ENCODE results near the gene SPINT2. TPM values are rescaled to one million over a fixed set of nuclear protein-coding genes. Genes with fewer than 3 reads are reported as not detected.
A peak's percentile ranks its signal among the peaks of the same experiment; 100 is the strongest.

SPINT2 gene
- total RNA-seq, 2 donors from 2014 or later = 266 to 305 TPM

DNA sequence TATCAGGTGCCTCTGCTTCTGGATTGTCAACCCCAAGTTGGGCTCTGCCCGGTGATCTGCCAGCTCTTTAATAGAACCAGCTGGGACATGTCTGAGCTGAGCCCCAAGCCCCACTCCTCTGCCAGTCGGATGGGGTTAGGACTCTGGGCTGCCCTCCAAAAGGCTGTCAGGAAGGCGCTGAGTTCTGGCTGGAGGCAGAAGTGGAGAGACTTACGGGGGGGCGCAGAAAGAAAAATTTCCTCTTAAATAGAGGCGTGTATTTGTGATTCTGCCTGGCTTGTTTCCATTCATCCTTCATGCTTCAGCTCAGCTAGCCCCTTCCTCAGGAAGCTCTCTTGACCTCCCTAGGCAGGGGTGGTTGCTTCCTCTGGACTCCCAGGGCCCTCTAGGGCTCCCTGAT lies 54.3 kb downstream of the SPINT2 start:
- Histone ChIP-seq H3K27me3 (no peaks in the 10 kb centered on the region), H3K27ac (no peak overlapping the region), H3K9me3 (no peaks in the 10 kb centered on the region), H3K36me3 (replicated peaks in 1 of 2; ENCODE audit: insufficient read depth in 1 of 2, low read depth in 2 of 2) (no peaks in the 10 kb centered on the region), H3K4me3 (no peak overlapping the region), H3K4me1 (peaks cover 40% of the 10 kb centered on the region)
- ATAC-seq (no peak), DNase-seq (peak in 2 of 4 donors; percentile 49 to 52)
- 0 to 19% methylated on average over 2 to 6 of the region's 6 CpGs for WGBS, 2 donors
- no peak for TF ChIP-seq POLR2A (IDR thresholded peaks at IDR 0.05)
- TF ChIP-seq, protein P1, sequence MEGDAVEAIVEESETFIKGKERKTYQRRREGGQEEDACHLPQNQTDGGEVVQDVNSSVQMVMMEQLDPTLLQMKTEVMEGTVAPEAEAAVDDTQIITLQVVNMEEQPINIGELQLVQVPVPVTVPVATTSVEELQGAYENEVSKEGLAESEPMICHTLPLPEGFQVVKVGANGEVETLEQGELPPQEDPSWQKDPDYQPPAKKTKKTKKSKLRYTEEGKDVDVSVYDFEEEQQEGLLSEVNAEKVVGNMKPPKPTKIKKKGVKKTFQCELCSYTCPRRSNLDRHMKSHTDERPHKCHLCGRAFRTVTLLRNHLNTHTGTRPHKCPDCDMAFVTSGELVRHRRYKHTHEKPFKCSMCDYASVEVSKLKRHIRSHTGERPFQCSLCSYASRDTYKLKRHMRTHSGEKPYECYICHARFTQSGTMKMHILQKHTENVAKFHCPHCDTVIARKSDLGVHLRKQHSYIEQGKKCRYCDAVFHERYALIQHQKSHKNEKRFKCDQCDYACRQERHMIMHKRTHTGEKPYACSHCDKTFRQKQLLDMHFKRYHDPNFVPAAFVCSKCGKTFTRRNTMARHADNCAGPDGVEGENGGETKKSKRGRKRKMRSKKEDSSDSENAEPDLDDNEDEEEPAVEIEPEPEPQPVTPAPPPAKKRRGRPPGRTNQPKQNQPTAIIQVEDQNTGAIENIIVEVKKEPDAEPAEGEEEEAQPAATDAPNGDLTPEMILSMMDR (IDR thresholded peaks at IDR 0.05) = no peak
- intact Hi-C loops (cut with DNase I) = no loop called here

DNA sequence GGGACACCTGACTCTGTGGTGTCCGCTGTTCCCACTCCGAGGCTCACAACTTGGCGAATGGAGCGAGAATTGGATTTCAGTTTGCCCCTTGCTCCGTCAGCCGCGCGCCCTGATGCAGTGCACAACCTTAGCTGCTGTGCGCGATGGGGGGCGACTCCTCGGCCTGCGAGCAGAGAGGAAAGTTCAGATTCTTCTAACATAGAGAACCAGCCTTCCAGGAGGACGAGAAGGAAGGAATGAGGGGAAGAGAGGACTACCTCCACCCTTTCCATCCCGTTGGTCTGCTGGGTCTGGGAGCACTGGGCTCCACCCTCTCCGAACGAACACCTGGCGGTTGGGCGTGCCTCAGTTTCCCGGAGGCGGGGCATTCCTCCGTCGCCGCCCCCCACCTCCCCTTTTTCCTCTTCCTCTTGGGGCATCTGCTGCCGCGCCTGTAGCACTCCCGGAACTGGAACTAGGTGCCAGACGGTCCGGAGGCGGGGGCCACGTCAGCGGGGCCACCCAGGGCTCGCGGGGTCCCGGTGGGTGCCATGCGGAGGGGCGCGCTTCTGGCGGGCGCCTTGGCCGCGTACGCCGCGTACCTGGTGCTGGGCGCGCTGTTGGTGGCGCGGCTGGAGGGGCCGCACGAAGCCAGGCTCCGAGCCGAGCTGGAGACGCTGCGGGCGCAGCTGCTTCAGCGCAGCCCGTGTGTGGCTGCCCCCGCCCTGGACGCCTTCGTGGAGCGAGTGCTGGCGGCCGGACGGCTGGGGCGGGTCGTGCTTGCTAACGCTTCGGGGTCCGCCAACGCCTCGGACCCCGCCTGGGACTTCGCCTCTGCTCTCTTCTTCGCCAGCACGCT lies 55.3 kb downstream of the SPINT2 start, which contains the start of gene KCNK6:
Gene KCNK6, plus strand, starts transcription at position 425 of the 838 bp plus-strand sequence. Its CDS starts 106 bp downstream, at position 531.
- H3K27me3 ChIP-seq = no peaks in the 10 kb centered on the region
- intact Hi-C loops (cut with DNase I) = loop anchor here (10.0 kb wide), 1 partner anchor 415 kb away; the partner anchor contains the start of genes SIPA1L3 and WDR87
- peak within 1 kb of the TSS; percentile 32 to 33 for H3K4me3 ChIP-seq
- peak; percentile 61 to 73 (median 72) for TF ChIP-seq POLR2A (IDR thresholded peaks at IDR 0.05)
- TF ChIP-seq, protein P1 (IDR thresholded peaks at IDR 0.05) = peak in 1 of 7 experiments; percentile 30
- no peaks in the 10 kb centered on the region for H3K9me3 ChIP-seq
- peaks cover 40% of the 10 kb centered on the region for H3K4me1 ChIP-seq
- DNase-seq (peak; percentile 61 to 65 (median 62)), ATAC-seq (peak; percentile 18)
- WGBS, 2 donors = 4% methylated on average over 18 to 53 of the region's 76 CpGs
- H3K27ac ChIP-seq = peak within 1 kb of the TSS; percentile 54 to 79 (median 66)
- no peaks in the 10 kb centered on the region for H3K36me3 ChIP-seq (replicated peaks in 1 of 2; ENCODE audit: insufficient read depth in 1 of 2, low read depth in 2 of 2)

- Histone ChIP-seq H3K9me3 (no peaks in the 10 kb centered on the region), H3K27me3 (no peaks in the 10 kb centered on the region), H3K4me1 (peaks cover 40% of the 10 kb centered on the region), H3K36me3 (replicated peaks in 1 of 2; ENCODE audit: insufficient read depth in 1 of 2, low read depth in 2 of 2) (no peaks in the 10 kb centered on the region), H3K27ac (peak overlapping the region in 2 of 4 donors; percentile 54 to 79), H3K4me3 (no peak overlapping the region)
- ATAC-seq (no peak), DNase-seq (no peak)
- WGBS, 2 donors = 38 to 73% methylated on average over 3 of the region's 3 CpGs
- intact Hi-C loops (cut with DNase I) = loop anchor here (10.0 kb wide), 1 partner anchor 416 kb away; the partner anchor contains the start of genes SIPA1L3 and WDR87
- TF ChIP-seq, protein P1 (IDR thresholded peaks at IDR 0.05) = no peak
- no peak for TF ChIP-seq POLR2A (IDR thresholded peaks at IDR 0.05)
Observed at GRCh38 chr19:38320969-38321339, 56.6 kb downstream of the SPINT2 start.

- H3K4me1 ChIP-seq = peaks cover 34% of the 10 kb centered on the region
- 26 to 31% methylated on average over 8 to 11 of the region's 11 CpGs for WGBS, 2 donors
- H3K4me3 ChIP-seq = no peak overlapping the region
- peak overlapping the region in 1 of 4 donors; percentile 79 for H3K27ac ChIP-seq
- intact Hi-C loops (cut with DNase I) = loop anchor here (10.0 kb wide), 1 partner anchor 417 kb away; the partner anchor contains the start of genes SIPA1L3 and WDR87
- no peaks in the 10 kb centered on the region for H3K27me3 ChIP-seq
- DNase-seq (peak in 3 of 4 donors; percentile 27 to 50 (median 39)), ATAC-seq (no peak)
- no peaks in the 10 kb centered on the region for H3K9me3 ChIP-seq
- H3K36me3 ChIP-seq (replicated peaks in 1 of 2; ENCODE audit: insufficient read depth in 1 of 2, low read depth in 2 of 2) = peaks cover 0 to 2% of the 10 kb centered on the region in 2 donors
- TF ChIP-seq, protein P1 (IDR thresholded peaks at IDR 0.05) = no peak
- TF ChIP-seq POLR2A (IDR thresholded peaks at IDR 0.05) = no peak
Observed at GRCh38 chr19:38321646-38322196, 57.3 kb downstream of the SPINT2 start.
